RWPE1 (cell line): ENCODE results near the gene NCOA1.
A peak's percentile ranks its signal among the peaks of the same experiment; 100 is the strongest.

Experiments used
- CTCF ChIA-PET: fragments of 350-600 bp; sonication (Branson Sonifier 250); formaldehyde crosslinking; extraction: SDS; loops from one replicate; lab custom pipeline; 2021; lab: Yijun Ruan, JAX
- POLR2A ChIA-PET: fragments of 400-600 bp; formaldehyde crosslinking; extraction: SDS; loops from one replicate; lab custom pipeline; 2020; ENCODE audit warnings: antibody characterized with exemption; ENCODE audit not compliant: low non-redundant PET; lab: Yijun Ruan, JAX
- DNase-seq: peaks from one replicate; pipeline ENCODE4 v3.0.0; 2012; ENCODE audit warnings: low spot score
- H3K27ac ChIP-seq: fragments of 450-650 bp; 2 replicates; pipeline ENCODE4 v1.5.1; 2017
- TF ChIP-seq, protein P1 (sequence below): fragments of 450-650 bp; conservative IDR thresholded peaks from 2 replicates; pipeline ENCODE4 v1.5.1; 2017; ENCODE audit warnings: low read depth, mild to moderate bottlenecking

NCOA1 gene

DNA sequence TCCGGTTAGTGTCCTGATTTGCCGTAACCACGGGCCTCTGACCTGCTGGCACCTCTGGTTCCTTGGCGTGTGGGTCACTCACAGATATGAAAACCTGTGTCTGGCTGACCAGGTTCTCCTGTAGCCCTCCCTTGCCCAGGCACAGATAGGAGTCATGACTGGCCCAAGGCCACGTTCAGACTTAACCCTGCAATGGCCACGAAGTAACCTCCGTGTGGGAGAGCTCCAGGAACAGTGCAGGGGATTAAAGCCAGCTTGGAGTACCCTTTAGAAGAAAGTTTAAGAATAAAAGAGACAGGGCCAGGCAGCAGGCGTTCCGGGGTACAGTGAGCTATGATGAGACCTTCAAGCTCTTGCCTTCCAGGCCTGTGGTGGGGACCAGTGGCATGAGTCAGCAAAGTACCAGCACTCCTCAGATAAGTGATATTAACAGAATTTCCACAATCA lies 327.7 kb downstream of the NCOA1 start:
- ChIA-PET POLR2A (no interaction called here), CTCF (interaction anchor here (0.6 to 2.4 kb wide), 3 partner anchors 9 to 409 kb away, joined by 3 to 7 read pairs (median 6); no protein-coding TSS in a partner anchor)
- TF ChIP-seq, protein P1, sequence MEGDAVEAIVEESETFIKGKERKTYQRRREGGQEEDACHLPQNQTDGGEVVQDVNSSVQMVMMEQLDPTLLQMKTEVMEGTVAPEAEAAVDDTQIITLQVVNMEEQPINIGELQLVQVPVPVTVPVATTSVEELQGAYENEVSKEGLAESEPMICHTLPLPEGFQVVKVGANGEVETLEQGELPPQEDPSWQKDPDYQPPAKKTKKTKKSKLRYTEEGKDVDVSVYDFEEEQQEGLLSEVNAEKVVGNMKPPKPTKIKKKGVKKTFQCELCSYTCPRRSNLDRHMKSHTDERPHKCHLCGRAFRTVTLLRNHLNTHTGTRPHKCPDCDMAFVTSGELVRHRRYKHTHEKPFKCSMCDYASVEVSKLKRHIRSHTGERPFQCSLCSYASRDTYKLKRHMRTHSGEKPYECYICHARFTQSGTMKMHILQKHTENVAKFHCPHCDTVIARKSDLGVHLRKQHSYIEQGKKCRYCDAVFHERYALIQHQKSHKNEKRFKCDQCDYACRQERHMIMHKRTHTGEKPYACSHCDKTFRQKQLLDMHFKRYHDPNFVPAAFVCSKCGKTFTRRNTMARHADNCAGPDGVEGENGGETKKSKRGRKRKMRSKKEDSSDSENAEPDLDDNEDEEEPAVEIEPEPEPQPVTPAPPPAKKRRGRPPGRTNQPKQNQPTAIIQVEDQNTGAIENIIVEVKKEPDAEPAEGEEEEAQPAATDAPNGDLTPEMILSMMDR, result no peak
- peak overlapping the region; percentile 56 for H3K27ac ChIP-seq
- DNase-seq, result no peak

GRCh38 chr2:24819442-24820174 lies 328.6 kb downstream of the NCOA1 start:
- DNase-seq, result no peak
- H3K27ac ChIP-seq, result peak overlapping the region; percentile 20
- CTCF ChIA-PET, result interaction anchor here (0.6 to 2.4 kb wide), 4 partner anchors 8 to 410 kb away, joined by 3 to 7 read pairs (median 4); no protein-coding TSS in a partner anchor
- POLR2A ChIA-PET, result no interaction called here
- TF ChIP-seq, protein P1, result no peak

DNA sequence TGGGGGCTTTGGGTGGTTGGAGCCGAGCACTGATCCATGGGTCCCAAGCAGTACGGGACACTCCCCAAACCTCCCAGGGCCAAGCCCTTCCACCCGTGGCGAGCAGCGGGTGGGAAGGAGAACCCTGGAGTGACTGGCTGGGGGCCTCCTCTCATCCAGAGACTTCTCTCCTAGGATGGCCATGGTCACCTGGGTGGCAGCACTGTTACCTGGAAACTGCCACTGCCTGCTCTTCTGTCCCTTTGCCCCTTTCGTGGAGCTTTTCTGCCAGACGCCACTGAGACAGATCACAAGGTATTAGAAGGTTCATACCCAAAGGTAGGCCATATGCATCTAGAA lies 329.1 kb downstream of the NCOA1 start:
- DNase-seq, result no peak
- ChIA-PET CTCF (interaction anchor here (0.8 to 2.4 kb wide), 2 partner anchors 410 kb away, joined by 4 to 7 read pairs; no protein-coding TSS in a partner anchor), POLR2A (no interaction called here)
- H3K27ac ChIP-seq, result peak overlapping the region; percentile 13
- TF ChIP-seq, protein P1, result no peak
